B cell (primary cell): ENCODE measurements around the gene LRRC8B. TPM values are rescaled to one million over a fixed set of nuclear protein-coding genes. Genes with fewer than 3 reads are reported as not detected.

Experiments
- ATAC-seq: fragments of 200-7000 bp; cut with Tn5 transposase; one replicate; pipeline ENCODE4 v1.10.0; 2021; ENCODE audit warnings: low read depth, mild to moderate bottlenecking, moderate number of reproducible peaks, moderate library complexity
- CTCF ChIA-PET: fragments of 350-600 bp; sonication (Branson Sonifier 250); formaldehyde crosslinking; loops from one replicate; lab custom pipeline; 2021; ENCODE audit warnings: antibody characterized with exemption, inconsistent platforms; lab: Charles Lee
- POLR2A ChIA-PET: fragments of 350-600 bp; sonication (Branson Sonifier 250); formaldehyde crosslinking; loops from one replicate; lab custom pipeline; 2021; ENCODE audit warnings: antibody characterized with exemption; lab: Charles Lee
- DNase-seq: peaks from one replicate; pipeline ENCODE4 v3.0.0; 2013
- H2AFZ ChIP-seq: 2 replicates; pipeline ENCODE4 v1.6.1; 2012; ENCODE audit warnings: mild to moderate bottlenecking, low read depth, low read length; ENCODE audit not compliant: insufficient read depth, poor library complexity, severe bottlenecking
- H3K27ac ChIP-seq, 2 donors: 1 replicate in 1 of 2; 2 replicates in 1 of 2; pipeline ENCODE4 v1.5.1; 2012 to 2013; ENCODE audit warnings: low read length in 2 of 2, mild to moderate bottlenecking in 2 of 2, moderate library complexity in 1 of 2
- H3K27me3 ChIP-seq, 4 experiments: fragments of 200-600 bp in 1 of 4; sonication (generic) in 1 of 4; replicated peaks in 1 of 4; 1 replicate in 2 of 4; 2 replicates in 2 of 4; pipeline versions ENCODE4 v1.6.1 to v1.7.0; 2013 to 2016; ENCODE audit warnings: low read length in 3 of 4, mild to moderate bottlenecking in 2 of 4, mixed read lengths in 1 of 4, moderate library complexity in 1 of 4; ENCODE audit not compliant: insufficient read depth in 4 of 4, control insufficient read depth in 3 of 4; ENCODE audit errors: control extremely low read depth in 1 of 4
- H3K36me3 ChIP-seq, 2 experiments: replicated peaks in 1 of 2; 1 replicate in 1 of 2; 2 replicates in 1 of 2; pipeline versions ENCODE4 v1.6.1 to v1.7.1; 2013; ENCODE audit warnings: low read length in 1 of 2; ENCODE audit not compliant: insufficient read depth in 2 of 2, control insufficient read depth in 1 of 2; ENCODE audit errors: control extremely low read depth in 1 of 2, extremely low read depth in 1 of 2
- H3K4me1 ChIP-seq, 2 donors: fragments of 200-600 bp in 1 of 2; sonication (generic) in 1 of 2; 1 replicate in 1 of 2; 2 replicates in 1 of 2; pipeline versions ENCODE4 v1.5.1 to v1.6.1; 2013 to 2017; ENCODE audit warnings: low read length in 2 of 2; ENCODE audit not compliant: control insufficient read depth in 2 of 2, insufficient read depth in 2 of 2
- H3K4me2 ChIP-seq: replicated peaks from 2 replicates; pipeline ENCODE3; 2012; ENCODE audit warnings: mild to moderate bottlenecking, low read depth, low read length; ENCODE audit not compliant: poor library complexity, severe bottlenecking
- H3K4me3 ChIP-seq, 5 experiments: fragments of 200-600 bp in 1 of 5; sonication (generic) in 1 of 5; 1 replicate in 3 of 5; 2 replicates in 2 of 5; pipeline versions ENCODE4 v1.5.1 to v1.7.0; 2011 to 2016; ENCODE audit warnings: low read length in 4 of 5, mild to moderate bottlenecking in 4 of 5, low read depth in 2 of 5, control low read depth in 1 of 5, moderate library complexity in 1 of 5; ENCODE audit not compliant: insufficient read depth in 1 of 5; ENCODE audit errors: control extremely low read depth in 1 of 5, extremely low read depth in 1 of 5
- H3K79me2 ChIP-seq: fragments of 200-600 bp; sonication (generic); one replicate; pipeline ENCODE4 v1.6.0; 2016; ENCODE audit warnings: low read length; ENCODE audit not compliant: control insufficient read depth, insufficient read depth
- H3K9ac ChIP-seq: fragments of 200-600 bp; sonication (generic); 2 replicates; pipeline ENCODE4 v1.6.1; 2017; ENCODE audit warnings: mild to moderate bottlenecking, low read length, moderate library complexity
- H3K9me3 ChIP-seq, 3 donors: one replicate each; pipeline versions ENCODE4 v1.6.1 to v1.7.1; 2013; ENCODE audit warnings: low read length in 2 of 3; ENCODE audit not compliant: control insufficient read depth in 2 of 3, insufficient read depth in 1 of 3; ENCODE audit errors: control extremely low read depth in 1 of 3
- H4K20me1 ChIP-seq: 2 replicates; pipeline ENCODE4 v1.6.0; 2012; ENCODE audit warnings: mild to moderate bottlenecking, low read length; ENCODE audit not compliant: insufficient read depth, control insufficient read depth, poor library complexity, severe bottlenecking
- H3K27ac Mint-ChIP-seq: one replicate; pipeline ENCODE4 v1.8.0; 2021; ENCODE audit warnings: mixed read lengths
- H3K27me3 Mint-ChIP-seq: one replicate; pipeline ENCODE4 v1.8.0; 2021; ENCODE audit warnings: mixed read lengths
- H3K4me1 Mint-ChIP-seq: one replicate; pipeline ENCODE4 v1.8.0; 2021; ENCODE audit warnings: mixed read lengths
- H3K4me3 Mint-ChIP-seq: one replicate; pipeline ENCODE4 v1.8.0; 2021; ENCODE audit warnings: mixed read lengths
- H3K9me3 Mint-ChIP-seq: one replicate; pipeline ENCODE4 v1.8.0; 2022; ENCODE audit warnings: mixed read lengths; ENCODE audit not compliant: insufficient read depth
- EZH2 ChIP-seq: IDR thresholded peaks from 2 replicates; pipeline ENCODE4 v1.6.1; 2012; ENCODE audit warnings: borderline replicate concordance, low read depth, mild to moderate bottlenecking, moderate library complexity, low read length; ENCODE audit not compliant: insufficient read depth, poor library complexity, severe bottlenecking
- whole genome bisulfite sequencing: methylation state at CpG from one replicate; pipeline ENCODE4 v1.1.5; 2013; ENCODE audit warnings: missing lambda C conversion rate; ENCODE audit not compliant: insufficient coverage; 5-methylcytosine and 5-hydroxymethylcytosine counted together
- intact Hi-C: fragments of 100-400 bp; cut with micrococcal nuclease; formaldehyde crosslinking; loops from one replicate; pipeline ENCODE4 v1.10.0; 2022
- polyA plus RNA-seq: library from polyadenylated mRNA; depleted of rRNA; stranded (reverse); fragments of >200 nt; gene quantifications from 2 replicates; pipeline ENCODE4 v1.2.3, GENCODE V29; 2012
- total RNA-seq, 2 donors: library from RNA; stranded (reverse); fragments of 120-200 nt in 1 of 2; gene quantifications; 1 replicate in 1 of 2; 2 replicates in 1 of 2; pipeline versions ENCODE4 v1.2.3 to v1.2.4, GENCODE V29; 2013 to 2022
- TF ChIP-seq, protein P1 (sequence below): fragments of 200-600 bp; IDR thresholded peaks from one replicate; pipeline ENCODE4 v1.8.0; 2022; ENCODE audit warnings: antibody characterized with exemption, mild to moderate bottlenecking

Gene LRRC8B
- total and polyA plus RNA-seq, 2 donors (not counting 1 experiment from before 2014, with no cell fraction given), result 2.2 to 9.9 TPM

DNA sequence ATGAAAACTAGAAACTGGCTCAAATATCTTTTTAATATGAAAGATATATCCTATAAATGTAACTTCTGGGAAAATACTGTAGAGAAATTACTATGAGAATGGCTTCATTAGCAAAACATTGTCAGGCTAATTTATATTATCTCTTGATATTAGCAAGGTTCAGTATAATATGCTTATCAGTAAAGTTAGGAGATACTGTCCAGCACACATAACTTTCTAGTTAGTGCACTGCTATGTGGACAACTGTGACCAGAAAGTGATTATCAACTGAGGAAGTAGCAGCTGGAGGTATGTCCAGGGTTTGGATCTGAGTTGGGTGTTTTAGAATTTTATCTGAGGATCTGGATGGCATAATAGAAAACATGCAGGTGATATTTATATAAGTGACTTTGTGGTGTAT, 115.8 kb downstream of the LRRC8B start:
- no peak overlapping the region for H3K27ac ChIP-seq
- Mint-ChIP-seq H3K27me3 (no peaks in the 10 kb centered on the region), H3K27ac (no peak overlapping the region), H3K4me3 (no peak overlapping the region), H3K9me3 (peaks cover 5% of the 10 kb centered on the region), H3K4me1 (peaks cover 11% of the 10 kb centered on the region)
- peaks cover 0 to 1% (median 0%) of the 10 kb centered on the region in 3 donors for H3K9me3 ChIP-seq
- no peaks in the 10 kb centered on the region for H3K36me3 ChIP-seq
- H4K20me1 ChIP-seq, result no peaks in the 10 kb centered on the region
- H2AFZ ChIP-seq, result no peak overlapping the region
- H3K9ac ChIP-seq, result no peak overlapping the region
- no peak for DNase-seq
- POLR2A ChIA-PET, result no interaction called here
- intact Hi-C loops, result no loop called here
- peaks cover 87% of the 10 kb centered on the region for H3K79me2 ChIP-seq
- H3K27me3 ChIP-seq, result no peaks in the 10 kb centered on the region
- peaks cover 0 to 2% of the 10 kb centered on the region in 2 donors for H3K4me1 ChIP-seq
- no peak overlapping the region for H3K4me2 ChIP-seq
- TF ChIP-seq, protein P1, sequence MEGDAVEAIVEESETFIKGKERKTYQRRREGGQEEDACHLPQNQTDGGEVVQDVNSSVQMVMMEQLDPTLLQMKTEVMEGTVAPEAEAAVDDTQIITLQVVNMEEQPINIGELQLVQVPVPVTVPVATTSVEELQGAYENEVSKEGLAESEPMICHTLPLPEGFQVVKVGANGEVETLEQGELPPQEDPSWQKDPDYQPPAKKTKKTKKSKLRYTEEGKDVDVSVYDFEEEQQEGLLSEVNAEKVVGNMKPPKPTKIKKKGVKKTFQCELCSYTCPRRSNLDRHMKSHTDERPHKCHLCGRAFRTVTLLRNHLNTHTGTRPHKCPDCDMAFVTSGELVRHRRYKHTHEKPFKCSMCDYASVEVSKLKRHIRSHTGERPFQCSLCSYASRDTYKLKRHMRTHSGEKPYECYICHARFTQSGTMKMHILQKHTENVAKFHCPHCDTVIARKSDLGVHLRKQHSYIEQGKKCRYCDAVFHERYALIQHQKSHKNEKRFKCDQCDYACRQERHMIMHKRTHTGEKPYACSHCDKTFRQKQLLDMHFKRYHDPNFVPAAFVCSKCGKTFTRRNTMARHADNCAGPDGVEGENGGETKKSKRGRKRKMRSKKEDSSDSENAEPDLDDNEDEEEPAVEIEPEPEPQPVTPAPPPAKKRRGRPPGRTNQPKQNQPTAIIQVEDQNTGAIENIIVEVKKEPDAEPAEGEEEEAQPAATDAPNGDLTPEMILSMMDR, result no peak
- TF ChIP-seq EZH2, result no peak
- no peak overlapping the region for H3K4me3 ChIP-seq
- no peak for ATAC-seq
- CTCF ChIA-PET, result no interaction called here

DNA sequence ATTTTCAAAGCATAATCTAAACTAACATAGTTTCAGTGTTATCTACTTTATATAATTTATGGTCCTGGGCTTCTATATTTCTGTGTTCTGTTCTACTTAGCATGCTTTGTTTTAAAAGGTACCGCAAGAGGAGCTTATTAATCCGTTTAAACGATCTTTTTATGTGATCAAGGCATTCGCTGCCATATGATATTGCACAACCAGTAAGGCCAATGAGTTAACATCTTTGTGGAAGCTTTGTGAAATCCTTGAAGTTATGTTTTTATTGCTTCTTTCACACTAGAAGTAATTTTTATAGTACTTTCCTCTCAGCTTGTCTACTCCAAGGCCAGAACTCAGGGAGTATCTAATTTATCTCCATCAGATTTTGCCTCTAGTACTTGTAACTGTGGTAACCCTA, 117.2 kb downstream of the LRRC8B start:
- H3K4me1 Mint-ChIP-seq, result peaks cover 4% of the 10 kb centered on the region
- ChIA-PET POLR2A (no interaction called here), CTCF (interaction anchor here (0.6 kb wide), 1 partner anchor 163 kb away, joined by 3 read pairs; no protein-coding TSS in a partner anchor)
- Histone ChIP-seq H3K36me3 (no peaks in the 10 kb centered on the region), H3K27me3 (no peaks in the 10 kb centered on the region), H3K4me3 (no peak overlapping the region), H3K27ac (no peak overlapping the region), H2AFZ (no peak overlapping the region), H4K20me1 (no peaks in the 10 kb centered on the region), H3K4me2 (no peak overlapping the region), H3K4me1 (no peaks in the 10 kb centered on the region), H3K79me2 (peaks cover 86% of the 10 kb centered on the region), H3K9ac (no peak overlapping the region), H3K9me3 (peaks cover 0 to 3% (median 2%) of the 10 kb centered on the region in 3 donors)
- no peak for DNase-seq
- TF ChIP-seq EZH2, result no peak
- TF ChIP-seq, protein P1, result no peak
- H3K9me3 Mint-ChIP-seq, result peaks cover 7% of the 10 kb centered on the region
- H3K27me3 Mint-ChIP-seq, result no peaks in the 10 kb centered on the region
- ATAC-seq, result no peak
- no peak overlapping the region for H3K27ac Mint-ChIP-seq
- intact Hi-C loops, result no loop called here
- 94% methylated on average over 3 of the region's 4 CpGs for WGBS
- no peak overlapping the region for H3K4me3 Mint-ChIP-seq
